ENCODE measurements around the gene U2AF2.

The U2AF2 gene

DNA sequence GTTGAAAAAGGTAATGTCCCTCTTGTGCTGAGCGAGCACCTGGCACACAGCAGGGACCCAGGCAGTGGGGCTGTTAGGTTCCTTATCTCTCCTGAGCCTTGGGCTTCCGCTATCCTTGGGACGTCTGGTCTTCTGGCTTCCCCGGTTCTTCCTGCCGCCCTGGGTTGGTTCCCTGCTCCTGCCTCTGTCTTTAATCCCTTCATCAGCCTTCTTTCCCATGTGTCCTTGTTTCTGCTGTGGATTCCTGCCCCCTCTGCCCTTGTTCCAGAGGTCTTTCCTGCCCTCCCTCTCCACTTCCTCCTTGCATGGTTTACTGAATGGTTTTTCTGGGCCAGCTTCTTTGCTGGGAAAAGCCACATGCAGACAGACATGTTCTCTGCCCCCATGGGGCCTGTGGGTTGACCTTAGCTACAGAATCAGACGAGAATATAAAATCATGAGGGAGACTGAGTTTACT lies 22.8 kb downstream of the U2AF2 start:
- DNase-seq, result no peak

DNA sequence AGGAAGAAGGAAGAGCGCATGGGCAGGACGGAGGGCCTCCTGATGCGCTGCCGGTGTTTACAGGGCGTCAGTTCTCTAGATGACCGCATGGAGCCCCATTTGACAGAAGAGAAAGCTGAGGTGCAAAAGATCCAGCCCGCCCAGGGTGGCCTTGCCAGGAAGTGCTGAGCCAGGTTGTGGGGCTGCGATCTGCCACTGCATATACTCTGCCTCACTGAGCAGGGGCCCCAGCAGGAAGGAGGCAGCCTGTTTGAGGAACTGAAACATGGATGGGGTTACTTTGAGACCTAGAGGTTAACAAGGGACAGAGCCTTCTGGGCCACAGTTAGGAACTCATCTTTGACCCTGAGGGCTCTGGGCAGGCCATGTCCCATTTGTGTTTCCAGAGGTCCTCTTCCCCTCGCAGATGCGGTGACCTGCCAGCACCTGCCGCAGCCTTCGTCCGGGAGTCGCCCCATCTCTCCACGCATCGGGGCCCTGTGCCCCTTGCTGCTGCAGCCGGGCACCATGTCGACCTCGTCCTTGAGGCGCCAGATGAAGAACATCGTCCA lies 23.4 kb downstream of the U2AF2 start:
- DNase-seq, result no peak

GRCh38 chr19:55679343-55680257 lies 24.8 kb downstream of the U2AF2 start:
- peak; percentile 13 for DNase-seq

DNA sequence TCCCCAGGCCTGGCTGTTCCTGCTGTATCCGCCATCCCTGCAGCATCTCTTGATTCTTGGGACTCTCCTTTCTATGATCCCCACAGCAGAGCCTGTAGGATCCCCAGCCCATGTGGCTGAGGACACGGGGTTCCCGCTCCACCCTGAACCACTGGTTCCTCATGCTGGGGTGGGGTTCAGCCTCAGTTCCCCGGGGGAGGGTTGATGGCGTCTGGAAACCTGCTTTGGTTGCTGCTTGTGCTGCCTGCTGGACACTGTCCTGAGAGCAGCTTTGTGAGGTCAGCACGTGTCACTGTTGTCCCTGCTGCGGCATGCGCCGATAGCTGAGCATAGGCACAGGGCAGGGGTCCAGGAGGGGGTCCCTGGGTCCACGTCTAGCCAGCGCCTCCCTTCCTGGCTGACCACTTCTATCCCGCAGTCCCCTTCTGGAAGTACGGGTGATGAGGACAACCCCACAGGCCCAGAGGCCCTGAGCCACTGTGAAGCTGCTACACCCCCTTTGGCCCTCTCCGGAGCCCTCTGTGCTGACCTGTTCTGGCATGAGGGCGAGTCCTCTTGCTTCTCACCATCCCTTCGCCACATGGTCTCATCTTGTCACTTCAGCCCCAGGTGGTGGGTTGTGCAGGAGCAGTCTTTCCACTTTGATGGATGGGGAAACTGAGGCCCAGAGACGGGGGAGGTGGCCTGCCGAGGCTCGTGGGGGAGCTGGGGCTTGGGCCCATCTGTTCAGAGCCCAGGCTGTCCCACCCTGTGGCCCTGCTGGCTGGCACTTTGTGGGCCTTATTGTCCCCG lies 25.7 kb downstream of the U2AF2 start:
- no peak for DNase-seq

- no peak for DNase-seq
Measured at GRCh38 chr19:55681131-55682092, 26.6 kb downstream of the U2AF2 start.

- DNase-seq, result no peak
Measured at GRCh38 chr19:55683449-55684261, 28.8 kb downstream of the U2AF2 start.

GRCh38 chr19:55684946-55685681 lies 30.3 kb downstream of the U2AF2 start:
- no peak for DNase-seq

DNA sequence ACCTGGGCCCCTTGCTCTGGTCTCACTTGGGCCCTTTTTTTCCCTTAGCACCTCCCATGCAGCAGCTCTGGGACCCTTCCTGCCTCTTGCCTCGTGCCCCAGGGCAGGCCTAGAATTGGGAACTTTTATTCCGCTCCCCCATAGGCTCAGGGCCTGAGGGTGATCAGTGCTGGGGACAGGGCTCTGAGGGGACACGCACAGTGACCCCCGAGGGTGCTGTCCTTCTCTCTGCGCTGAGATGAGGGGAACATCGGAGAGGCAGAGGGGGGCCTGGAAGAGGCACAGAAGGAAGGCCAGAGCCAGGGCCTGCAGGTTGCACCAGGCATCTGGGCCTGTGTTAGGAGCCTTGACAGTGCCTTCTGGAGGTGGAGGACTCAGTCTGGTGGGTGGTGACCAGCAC lies 30.9 kb downstream of the U2AF2 start:
- no peak for DNase-seq

- no peak for DNase-seq
Measured at GRCh38 chr19:55686311-55687050, 31.6 kb downstream of the U2AF2 start.

DNA sequence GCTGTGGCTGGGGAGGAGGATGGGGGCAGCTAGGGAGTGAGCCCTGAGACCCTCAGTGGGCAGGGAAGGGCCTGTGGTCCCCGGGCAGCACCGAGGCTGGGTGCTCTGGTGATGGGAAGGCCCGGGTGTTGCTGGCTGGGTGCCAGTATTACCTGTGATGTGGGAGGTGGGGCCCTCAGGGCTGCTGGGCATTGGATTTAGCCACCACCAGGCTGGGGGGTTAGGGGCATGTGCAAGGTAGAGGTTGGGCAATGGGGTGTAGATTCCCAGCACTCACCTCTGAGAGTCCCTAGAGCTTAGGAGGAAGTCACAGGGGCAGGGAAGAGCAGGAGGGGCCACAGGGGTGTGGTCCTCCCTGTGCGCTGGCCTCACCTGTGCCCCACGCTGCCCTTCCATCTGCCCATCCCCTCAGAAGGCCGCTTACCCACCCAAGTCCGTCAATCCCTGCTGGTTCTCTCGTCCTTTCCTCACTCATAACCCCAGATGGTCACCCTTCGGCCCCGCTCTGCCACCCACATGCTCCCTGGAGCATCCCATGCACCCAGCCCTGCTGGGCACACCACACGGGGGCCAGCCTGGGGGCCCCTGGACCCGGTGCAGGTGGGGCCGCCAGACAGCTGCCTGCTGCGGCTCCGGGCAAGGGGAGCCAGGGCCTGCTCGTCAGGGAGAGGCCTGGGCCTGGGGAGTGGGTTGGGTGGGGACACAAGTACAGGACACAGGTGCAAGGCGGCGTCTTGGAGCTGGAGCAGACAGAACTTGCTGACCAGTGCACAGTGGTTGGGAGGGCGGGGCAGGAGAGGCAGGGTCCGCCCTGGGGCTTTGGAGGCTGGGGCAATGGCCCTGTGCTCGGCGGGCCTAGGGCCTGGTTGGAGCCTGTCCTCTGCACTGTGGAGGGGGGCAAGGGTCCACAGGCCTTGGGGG lies 32.7 kb downstream of the U2AF2 start:
- DNase-seq, result no peak

DNA sequence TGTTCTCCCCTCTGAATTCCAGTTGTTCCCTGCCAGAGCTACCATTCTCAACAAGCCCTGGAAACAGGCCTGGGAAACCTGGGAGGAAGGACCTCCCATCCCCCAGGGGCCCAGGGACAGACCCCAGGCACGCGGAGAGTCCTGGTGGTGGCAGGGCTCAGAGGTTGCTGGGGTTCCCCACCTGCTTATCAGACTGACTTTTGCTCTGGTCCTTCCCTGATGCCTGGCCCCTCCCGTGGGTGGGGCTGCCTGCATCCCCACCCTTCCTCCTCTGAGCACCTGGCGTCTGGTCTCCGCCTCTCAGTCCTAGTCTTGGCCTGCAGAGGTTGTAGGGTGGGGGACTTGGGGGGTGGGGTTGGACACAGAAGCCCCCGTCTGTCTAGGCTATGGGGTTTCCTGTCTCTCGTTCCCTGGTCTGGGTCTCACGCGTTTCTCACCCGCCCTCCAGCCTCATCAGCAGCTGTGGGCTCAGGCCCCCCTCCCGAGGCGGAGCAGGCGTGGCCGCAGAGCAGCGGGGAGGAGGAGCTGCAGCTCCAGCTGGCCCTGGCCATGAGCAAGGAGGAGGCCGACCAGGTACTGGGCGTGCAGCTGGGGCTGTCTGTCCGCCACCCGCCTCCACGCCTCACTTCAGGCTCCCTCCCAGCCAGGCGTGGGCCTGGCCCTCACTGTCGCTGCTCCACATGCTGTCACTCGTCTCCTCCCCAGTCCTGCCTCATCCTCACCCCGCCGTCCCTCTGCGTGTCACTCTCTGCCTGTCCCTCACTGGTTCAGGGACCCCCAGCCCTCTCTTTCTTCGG lies 33.8 kb downstream of the U2AF2 start:
- no peak for DNase-seq

- DNase-seq, result no peak
Measured at GRCh38 chr19:55689411-55690108, 34.7 kb downstream of the U2AF2 start.

DNA sequence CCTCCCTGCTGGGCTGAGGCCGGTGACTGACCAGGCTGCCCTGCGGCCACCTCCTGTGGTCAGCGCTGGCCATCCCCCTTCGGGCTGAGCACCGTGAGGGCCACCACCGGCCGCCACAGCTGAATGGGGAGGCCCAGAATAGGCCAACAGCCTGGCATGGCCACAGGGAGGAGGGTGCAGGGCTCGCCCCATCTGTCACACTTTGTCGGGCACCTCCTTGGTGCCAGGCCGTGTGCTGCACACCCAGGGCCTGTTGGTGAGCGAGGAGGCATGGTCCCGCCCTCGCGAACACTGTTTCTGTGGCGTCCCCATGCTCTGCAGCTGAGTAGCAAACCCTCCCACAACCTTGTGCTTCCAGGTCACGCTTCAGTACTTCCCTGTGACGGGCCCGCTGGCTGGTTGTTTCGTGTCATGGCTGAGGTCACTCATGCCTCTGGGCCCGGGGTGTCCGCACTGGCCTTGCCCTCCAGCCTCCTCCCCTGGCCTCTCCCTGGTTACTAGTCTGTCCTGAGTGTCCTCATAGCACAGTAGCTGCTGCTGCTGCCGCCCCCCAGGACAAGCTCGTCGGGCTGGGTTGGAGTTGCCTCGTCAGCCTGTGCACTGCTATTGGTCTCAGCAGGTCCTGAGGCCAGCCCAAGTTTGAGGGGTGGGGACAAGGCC lies 35.4 kb downstream of the U2AF2 start:
- peak; percentile 21 for DNase-seq

DNA sequence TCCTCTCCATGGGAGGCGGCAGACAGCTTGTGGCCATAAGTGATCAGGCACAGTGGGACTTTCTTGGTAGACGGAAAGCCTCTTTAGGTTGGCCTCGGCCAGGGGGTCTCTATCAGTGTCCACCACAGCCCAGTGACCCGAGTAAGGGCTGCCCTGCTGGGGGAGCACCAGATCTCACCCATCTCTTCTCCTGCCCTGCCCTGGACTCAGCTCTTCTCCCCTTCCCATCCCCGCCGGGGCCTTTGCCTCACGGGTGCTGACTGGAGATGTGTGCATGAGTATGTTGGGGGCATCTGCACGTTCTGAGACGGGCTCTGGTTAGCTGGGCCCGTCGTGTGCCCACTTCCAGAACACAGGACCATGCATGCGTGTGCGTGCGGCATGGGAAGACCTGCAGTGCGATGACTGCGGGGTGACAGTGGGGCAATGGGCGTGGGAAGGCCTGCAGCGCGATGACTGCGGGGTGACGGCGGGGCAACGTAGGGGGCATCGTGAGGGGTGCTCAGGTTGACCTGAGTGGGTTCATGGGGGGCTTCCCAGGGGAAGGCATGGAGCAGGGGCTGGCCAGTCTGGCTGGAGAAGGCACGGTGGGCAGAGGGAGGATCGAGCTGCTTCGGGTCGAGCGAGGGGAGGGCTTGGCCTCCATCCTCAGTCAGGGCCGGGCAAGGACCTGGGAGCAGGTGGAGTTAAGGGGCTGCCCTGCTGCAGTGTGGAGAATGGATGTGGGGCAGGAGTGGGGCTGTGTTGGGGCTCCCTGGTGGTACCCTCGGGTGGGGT lies 36.1 kb downstream of the U2AF2 start:
- no peak for DNase-seq

- DNase-seq, result no peak
Measured at GRCh38 chr19:55691561-55692481, 37.0 kb downstream of the U2AF2 start.

Data from kidney glomerular epithelial cell (primary cell).